Activated T-cell treated with anti-CD3 and anti-CD28 coated beads, Interleukin-2, amount 50 U/mL, for 4 hours (primary cell): Measurements from ENCODE around the gene LOXHD1. TPM values are rescaled to one million over a fixed set of nuclear protein-coding genes. Genes with fewer than 3 reads are reported as not detected.

Source experiments
- ATAC-seq, 2 donors: fragments of 200-7000 bp; cut with Tn5 transposase; one replicate each; pipeline ENCODE4 v1.10.0; 2021
- DNase-seq: peaks from one replicate; pipeline ENCODE4 v3.0.0-alpha.2; 2020
- H3K27me3 Mint-ChIP-seq: one replicate; pipeline ENCODE4 v1.8.0; 2021; ENCODE audit warnings: low read depth, mixed read lengths
- H3K36me3 Mint-ChIP-seq: one replicate; pipeline ENCODE4 v1.8.0; 2022; ENCODE audit warnings: mixed read lengths; ENCODE audit not compliant: insufficient read depth
- H3K4me1 Mint-ChIP-seq: one replicate; pipeline ENCODE4 v1.8.0; 2021; ENCODE audit warnings: low read depth, mixed read lengths
- H3K4me3 Mint-ChIP-seq: one replicate; pipeline ENCODE4 v1.8.0; 2021; ENCODE audit warnings: mild to moderate bottlenecking, moderate library complexity, mixed read lengths
- H3K9me3 Mint-ChIP-seq: one replicate; pipeline ENCODE4 v1.8.0; 2021; ENCODE audit warnings: mixed read lengths
- total RNA-seq, 3 donors: library from RNA; stranded (reverse); gene quantifications; one replicate each; pipeline ENCODE4 v1.2.1, GENCODE V29; 2021

Gene LOXHD1
- total RNA-seq, 3 donors from 2014 or later: not detected

DNA sequence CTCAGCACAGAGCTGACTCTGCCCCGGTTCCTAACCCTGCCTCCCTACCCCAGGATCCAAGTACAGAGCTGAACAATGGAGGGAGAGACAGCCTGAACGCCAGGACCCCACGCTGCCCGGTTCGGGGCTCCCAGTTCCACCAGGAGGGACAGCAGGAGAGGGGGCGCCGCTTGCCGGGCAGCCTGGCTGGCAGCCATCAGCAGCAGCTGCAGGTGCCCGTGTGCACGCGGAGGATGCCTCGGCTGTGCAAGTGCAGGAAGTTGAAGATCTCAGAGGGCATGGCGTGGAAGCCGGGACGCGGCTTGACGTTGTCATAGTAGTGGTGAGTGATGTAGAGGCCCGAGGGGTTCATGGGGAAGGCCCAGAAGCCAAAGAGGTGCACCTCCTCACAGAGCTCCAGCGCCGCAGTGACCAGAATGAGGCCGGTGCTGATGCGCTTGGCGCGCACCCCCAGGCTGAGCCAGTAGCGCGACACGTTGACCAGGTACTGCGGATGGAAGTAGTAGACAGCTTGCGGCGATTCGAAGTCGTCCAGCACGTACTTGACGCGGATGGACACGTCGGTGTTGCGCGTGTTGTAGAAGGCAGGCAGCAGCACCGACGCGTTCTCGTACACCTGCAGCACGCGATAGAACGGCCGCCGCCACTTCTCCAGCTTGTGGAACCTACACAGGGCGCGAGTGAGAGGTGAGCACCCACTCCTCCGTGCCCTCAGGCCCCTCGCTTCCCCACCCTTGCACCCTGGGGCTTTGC is 23.0 kb upstream of the LOXHD1 start:
- no peak for DNase-seq

DNA sequence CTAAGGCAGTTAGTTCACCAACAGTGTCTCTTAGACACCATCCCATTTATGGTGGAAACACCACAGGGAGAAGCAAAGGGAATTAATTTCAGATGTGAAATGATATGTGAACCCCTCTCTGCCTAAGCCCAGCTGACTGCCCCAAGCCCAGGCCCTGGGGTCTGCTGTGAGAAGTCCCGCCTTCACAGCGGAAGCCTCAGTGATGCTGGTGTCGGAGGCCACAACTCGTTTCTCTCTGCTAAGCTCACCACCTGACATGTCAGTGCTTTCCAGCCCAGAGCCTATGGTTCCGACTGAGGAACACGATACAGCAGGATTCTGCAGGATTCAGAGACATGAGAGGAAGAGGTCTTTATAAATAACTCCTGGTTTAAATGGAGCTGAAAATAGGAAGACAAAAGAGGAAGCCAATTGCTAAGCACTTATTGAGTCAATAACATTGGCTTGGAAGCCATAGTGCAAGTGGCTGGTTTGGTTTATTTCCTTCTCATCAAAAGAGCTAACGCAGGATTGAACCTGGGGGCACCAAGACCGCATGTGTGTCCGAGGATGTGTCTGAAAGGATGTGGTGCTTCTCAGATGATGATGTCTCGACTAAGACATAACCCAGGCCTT is 21.9 kb upstream of the LOXHD1 start:
- Mint-ChIP-seq H3K9me3 (peaks cover 3% of the 10 kb centered on the region), H3K27me3 (peaks cover 2% of the 10 kb centered on the region), H3K36me3 (no peaks in the 10 kb centered on the region), H3K4me3 (no peak overlapping the region), H3K4me1 (no peaks in the 10 kb centered on the region)
- ATAC-seq (no peak), DNase-seq (no peak)

More for the DNA sequence above, 23.0 kb upstream of the LOXHD1 start:
- Mint-ChIP-seq H3K4me3 (no peak overlapping the region), H3K4me1 (no peaks in the 10 kb centered on the region), H3K9me3 (peaks cover under 1% of the 10 kb centered on the region), H3K27me3 (peaks cover 2% of the 10 kb centered on the region), H3K36me3 (no peaks in the 10 kb centered on the region)
- no peak for ATAC-seq

DNA sequence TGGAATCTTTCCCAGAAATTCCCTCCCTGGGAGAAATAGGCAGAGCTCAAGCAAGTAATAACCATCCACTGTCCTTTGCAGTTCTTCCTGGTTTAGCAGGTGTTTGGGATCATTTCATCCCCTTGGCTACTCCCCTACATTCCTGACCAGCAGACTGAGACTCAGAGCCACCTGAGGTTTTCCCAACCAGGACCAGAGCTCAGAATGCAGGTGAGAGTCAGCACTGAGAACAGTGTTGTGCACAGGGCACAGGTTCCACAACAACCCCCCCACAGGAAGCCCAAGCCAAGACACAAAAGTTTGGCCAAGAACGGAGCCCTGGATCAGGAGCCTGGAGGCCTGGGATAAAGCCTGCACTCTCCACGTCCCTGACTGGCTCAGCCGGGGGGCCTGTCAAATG is 21.0 kb upstream of the LOXHD1 start:
- H3K4me3 Mint-ChIP-seq: no peak overlapping the region
- ATAC-seq (no peak), DNase-seq (no peak)
- H3K27me3 Mint-ChIP-seq: peaks cover 2% of the 10 kb centered on the region
- no peaks in the 10 kb centered on the region for H3K4me1 Mint-ChIP-seq
- H3K36me3 Mint-ChIP-seq: no peaks in the 10 kb centered on the region
- H3K9me3 Mint-ChIP-seq: peaks cover 3% of the 10 kb centered on the region

DNA sequence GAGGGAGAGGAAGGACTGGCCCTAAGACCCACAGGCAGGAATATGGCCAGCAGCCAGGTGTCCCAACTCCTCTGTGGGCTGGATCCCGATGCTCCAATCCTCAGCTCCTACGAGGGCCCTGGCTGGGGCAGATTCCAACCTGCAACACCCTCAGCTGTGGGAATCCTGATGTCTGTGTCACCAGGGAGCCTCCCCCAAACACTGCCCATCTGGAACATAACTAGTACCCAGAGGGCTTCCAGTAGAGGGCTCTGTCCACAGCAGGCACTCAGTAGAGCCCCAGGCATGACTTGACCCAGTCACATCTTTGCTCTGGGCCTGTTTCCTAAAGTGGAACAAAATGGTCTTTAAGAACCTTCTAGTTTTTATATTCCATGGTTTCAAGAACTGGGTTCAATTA is 20.6 kb upstream of the LOXHD1 start:
- Mint-ChIP-seq H3K4me3 (no peak overlapping the region), H3K9me3 (peaks cover 3% of the 10 kb centered on the region), H3K27me3 (peaks cover 2% of the 10 kb centered on the region), H3K4me1 (peaks cover 4% of the 10 kb centered on the region), H3K36me3 (no peaks in the 10 kb centered on the region)
- ATAC-seq: no peak
- DNase-seq: no peak

DNA sequence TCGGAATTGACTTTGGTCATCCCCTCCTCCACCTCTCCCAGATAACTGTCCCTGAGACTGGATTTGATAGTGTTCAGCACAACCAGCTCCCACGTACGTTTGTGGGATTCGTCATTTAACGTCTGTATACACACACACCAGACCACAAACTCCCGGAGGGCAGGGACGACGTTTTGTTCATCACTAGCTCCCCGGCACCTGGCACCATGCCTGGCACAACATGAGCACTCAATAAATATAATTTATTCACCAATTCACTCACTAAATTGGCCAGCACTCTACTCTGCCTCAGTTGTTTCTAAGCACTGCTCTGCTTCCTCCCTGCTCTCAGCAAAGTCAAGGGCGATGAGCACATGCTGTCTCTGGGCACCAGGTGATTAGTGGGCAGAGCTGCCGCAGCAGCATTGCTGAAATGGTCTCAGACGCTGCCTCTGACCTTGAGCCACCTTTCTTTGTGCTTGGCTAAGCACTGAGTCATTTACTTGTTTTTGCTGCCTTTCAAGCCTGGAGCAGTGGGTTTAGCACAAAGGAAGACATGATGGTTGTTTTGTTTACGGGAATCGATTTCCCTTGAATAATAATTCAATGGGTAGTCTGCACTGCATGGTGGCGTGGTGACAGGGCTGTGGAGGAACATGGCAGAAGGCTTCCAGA is 19.3 kb upstream of the LOXHD1 start:
- ATAC-seq (no peak), DNase-seq (no peak)
- Mint-ChIP-seq H3K4me1 (peaks cover 17% of the 10 kb centered on the region), H3K9me3 (peaks cover 3% of the 10 kb centered on the region), H3K4me3 (no peak overlapping the region), H3K36me3 (no peaks in the 10 kb centered on the region), H3K27me3 (peaks cover 2% of the 10 kb centered on the region)

DNA sequence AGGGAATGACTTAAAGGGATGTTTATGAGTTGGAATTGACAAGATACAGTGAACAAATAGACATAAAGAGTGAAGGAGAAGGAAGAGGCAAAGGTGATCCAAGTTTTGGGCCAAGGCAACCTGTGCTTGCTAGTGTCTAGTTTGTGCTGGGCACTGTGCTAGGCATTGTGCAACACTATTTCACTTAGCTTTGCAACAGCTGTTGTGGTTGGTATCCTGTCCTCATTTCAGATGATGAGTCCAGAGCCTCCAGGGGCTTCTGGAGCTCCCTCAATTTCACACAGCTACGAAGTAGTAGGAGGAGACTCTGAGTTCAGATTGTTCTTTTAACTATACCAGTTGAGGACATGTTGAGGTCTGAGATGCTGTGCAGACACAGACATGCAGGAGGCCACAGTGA is 18.1 kb upstream of the LOXHD1 start:
- Mint-ChIP-seq H3K27me3 (peaks cover 2% of the 10 kb centered on the region), H3K4me3 (no peak overlapping the region), H3K9me3 (peaks cover 3% of the 10 kb centered on the region), H3K4me1 (peaks cover 18% of the 10 kb centered on the region), H3K36me3 (no peaks in the 10 kb centered on the region)
- ATAC-seq (no peak), DNase-seq (no peak)

DNA sequence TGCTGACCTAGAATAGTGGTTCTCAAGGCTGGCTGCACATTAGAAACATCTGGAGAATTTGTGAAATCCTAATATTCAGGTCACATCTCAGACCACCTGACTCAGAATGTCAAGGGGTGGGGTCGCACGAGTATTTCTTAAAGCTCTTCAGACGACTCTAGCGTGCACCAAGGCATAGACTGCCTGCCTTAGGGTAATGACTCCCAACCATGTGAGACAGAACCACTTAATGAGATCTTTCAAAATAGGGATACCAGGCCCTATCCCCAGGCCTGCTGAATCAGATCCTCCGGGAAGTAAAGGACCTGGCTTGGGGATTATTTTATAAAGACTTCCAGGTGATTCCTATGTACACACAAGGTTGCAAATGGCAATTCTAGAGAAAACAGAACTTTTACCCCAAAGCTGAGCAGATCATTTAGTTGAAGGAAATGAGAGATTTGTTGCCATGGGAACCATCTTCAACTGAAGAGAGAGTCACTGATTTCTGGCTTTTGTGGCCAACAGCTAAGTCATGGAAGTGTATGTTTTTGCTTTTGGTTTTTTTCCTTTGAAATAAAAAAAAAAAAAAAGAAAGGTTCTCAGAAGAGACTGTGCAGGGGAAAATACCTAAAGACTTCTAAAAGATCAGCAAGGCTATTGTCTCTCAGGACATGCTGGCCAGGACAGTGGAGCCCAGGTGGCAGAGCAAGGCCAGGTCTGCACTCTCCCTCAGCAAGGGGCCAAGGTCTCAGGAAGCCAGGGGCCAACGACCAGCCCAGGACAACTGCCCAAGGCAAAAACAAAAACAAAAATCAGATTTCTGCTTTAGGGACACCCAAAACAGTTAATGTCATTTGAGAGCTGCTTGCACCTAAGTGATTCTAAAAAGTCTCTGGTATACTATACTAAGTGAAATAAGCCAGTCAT is 15.3 kb upstream of the LOXHD1 start:
- ATAC-seq (peak; percentile 35 to 57), DNase-seq (no peak)
- Mint-ChIP-seq H3K36me3 (no peaks in the 10 kb centered on the region), H3K27me3 (peaks cover 2% of the 10 kb centered on the region), H3K4me1 (peaks cover 18% of the 10 kb centered on the region), H3K4me3 (no peak overlapping the region), H3K9me3 (peaks cover 3% of the 10 kb centered on the region)

DNA sequence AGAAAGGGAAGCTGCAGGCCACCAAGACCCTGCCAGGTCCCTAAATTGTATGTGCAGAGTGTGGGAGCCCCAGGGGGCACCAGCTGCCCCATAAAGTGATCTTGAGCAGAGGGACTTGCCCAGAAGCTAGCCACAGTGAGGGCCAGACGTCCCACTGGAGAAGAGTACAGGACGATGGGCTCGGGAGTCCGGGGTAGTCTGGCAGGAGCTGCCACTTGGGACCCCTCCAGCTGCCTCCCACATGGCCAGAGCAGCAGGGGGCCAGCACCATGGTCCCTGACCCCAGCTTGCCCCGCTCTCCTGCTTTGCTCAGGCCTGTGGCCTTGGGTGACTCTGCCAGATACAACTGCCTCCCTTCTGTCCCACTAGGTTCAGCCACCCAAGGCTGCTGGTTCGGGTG is 11.7 kb upstream of the LOXHD1 start:
- DNase-seq (no peak), ATAC-seq (no peak)
- H3K36me3 Mint-ChIP-seq: no peaks in the 10 kb centered on the region
- H3K4me3 Mint-ChIP-seq: no peak overlapping the region
- peaks cover 18% of the 10 kb centered on the region for H3K4me1 Mint-ChIP-seq
- H3K9me3 Mint-ChIP-seq: no peaks in the 10 kb centered on the region
- H3K27me3 Mint-ChIP-seq: no peaks in the 10 kb centered on the region

DNA sequence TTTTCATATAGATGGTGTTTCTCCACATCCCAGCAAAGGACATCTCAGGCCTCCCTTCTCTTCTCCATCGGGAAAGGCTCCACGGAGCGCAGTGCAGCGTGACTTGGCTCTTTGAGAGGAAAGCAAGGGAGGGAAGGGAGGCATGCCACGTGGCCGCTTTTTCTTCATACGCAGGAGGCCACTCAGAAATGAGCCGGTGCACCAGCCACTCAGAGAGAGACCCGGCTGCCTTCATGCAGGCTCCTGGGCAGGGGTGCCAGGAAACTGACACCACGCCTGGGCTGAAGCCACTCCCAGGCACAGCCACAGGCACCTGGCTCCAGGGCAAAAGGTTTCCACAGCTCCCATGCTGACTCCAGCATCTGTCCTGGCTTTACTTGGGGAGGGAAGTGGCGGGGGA is 11.1 kb upstream of the LOXHD1 start:
- Mint-ChIP-seq H3K27me3 (no peaks in the 10 kb centered on the region), H3K36me3 (no peaks in the 10 kb centered on the region), H3K4me3 (no peak overlapping the region), H3K4me1 (peaks cover 18% of the 10 kb centered on the region), H3K9me3 (no peaks in the 10 kb centered on the region)
- DNase-seq (no peak), ATAC-seq (no peak)

DNA sequence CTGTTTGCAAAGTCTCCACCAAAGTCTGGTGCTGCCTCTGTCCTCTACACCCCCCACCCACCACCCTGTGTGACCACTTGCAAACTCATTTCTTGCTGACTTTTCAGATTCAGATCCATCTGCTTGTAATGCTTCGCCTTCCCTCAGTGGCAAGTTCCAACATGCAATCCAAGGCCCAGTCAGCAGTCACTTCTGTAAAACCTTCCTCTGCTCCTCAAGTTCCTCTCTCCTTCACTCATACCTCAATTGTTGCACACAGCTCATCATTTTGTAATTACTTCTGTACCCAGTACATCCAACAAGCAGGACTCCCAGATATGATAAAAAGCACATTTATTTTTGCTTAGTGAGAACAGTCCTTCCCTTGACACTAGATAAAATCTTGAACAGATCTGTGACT is 6.5 kb upstream of the LOXHD1 start:
- Mint-ChIP-seq H3K4me3 (no peak overlapping the region), H3K9me3 (no peaks in the 10 kb centered on the region), H3K4me1 (no peaks in the 10 kb centered on the region), H3K36me3 (no peaks in the 10 kb centered on the region), H3K27me3 (no peaks in the 10 kb centered on the region)
- DNase-seq (no peak), ATAC-seq (no peak)

DNA sequence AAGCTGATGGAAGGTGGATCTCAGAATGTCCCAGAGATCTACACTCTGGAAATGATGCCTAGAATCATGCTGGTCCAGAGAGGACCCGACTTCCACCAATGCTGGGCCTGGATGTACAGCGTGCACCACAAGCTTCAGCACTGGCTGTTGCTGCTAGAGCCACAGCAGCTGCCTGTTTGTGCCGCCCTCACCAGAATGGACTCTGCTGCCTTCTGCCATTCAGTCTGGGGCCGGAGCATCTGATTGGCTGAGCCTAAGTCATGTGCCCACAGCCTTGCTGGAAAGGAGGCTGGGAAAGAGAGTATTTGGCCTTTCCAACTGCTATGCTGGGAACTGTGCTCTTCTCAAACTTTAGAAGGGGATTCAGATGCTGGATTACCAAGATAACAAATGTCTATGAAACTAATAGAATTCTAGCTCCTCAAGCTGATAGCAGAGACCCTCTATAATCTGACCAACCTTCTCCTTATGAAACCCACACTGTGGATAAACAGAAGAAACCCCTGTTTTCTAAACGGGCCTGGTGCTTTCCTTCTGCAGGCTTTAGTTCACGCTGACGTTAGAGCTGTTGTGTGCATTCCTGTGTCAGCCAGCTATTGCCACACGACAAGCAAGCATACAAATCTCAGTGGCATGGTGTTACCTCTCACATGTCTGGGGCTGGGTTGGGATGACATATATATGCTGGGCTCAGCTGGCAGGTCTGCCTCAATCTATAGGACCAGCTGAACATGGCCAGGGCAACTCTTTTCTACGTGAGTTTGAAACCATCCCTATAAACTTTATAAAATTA is 4.1 kb upstream of the LOXHD1 start:
- Mint-ChIP-seq H3K27me3 (no peaks in the 10 kb centered on the region), H3K9me3 (no peaks in the 10 kb centered on the region), H3K36me3 (no peaks in the 10 kb centered on the region), H3K4me3 (no peak overlapping the region), H3K4me1 (no peaks in the 10 kb centered on the region)
- DNase-seq: no peak
- no peak for ATAC-seq

DNA sequence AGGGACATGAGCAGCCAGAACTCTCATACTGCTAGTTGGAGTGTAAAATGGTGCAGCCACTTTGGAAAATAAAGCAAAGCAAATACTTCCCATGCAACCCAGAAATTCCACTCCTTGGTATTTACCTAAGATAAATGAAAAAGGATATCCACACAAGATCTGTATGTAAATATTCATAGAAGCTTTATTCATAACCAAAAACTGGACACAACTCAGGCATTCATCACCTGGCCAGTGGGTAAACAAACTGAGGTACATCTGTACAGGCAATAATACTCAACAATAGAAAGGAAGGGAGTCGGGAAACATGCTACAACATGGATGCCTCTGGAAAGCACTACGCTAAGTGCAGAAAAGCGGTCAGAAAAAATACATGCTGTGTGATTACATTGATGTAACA is 2.5 kb upstream of the LOXHD1 start:
- Mint-ChIP-seq H3K4me1 (no peaks in the 10 kb centered on the region), H3K36me3 (no peaks in the 10 kb centered on the region), H3K9me3 (no peaks in the 10 kb centered on the region), H3K4me3 (no peak overlapping the region), H3K27me3 (no peaks in the 10 kb centered on the region)
- ATAC-seq (no peak), DNase-seq (no peak)

DNA sequence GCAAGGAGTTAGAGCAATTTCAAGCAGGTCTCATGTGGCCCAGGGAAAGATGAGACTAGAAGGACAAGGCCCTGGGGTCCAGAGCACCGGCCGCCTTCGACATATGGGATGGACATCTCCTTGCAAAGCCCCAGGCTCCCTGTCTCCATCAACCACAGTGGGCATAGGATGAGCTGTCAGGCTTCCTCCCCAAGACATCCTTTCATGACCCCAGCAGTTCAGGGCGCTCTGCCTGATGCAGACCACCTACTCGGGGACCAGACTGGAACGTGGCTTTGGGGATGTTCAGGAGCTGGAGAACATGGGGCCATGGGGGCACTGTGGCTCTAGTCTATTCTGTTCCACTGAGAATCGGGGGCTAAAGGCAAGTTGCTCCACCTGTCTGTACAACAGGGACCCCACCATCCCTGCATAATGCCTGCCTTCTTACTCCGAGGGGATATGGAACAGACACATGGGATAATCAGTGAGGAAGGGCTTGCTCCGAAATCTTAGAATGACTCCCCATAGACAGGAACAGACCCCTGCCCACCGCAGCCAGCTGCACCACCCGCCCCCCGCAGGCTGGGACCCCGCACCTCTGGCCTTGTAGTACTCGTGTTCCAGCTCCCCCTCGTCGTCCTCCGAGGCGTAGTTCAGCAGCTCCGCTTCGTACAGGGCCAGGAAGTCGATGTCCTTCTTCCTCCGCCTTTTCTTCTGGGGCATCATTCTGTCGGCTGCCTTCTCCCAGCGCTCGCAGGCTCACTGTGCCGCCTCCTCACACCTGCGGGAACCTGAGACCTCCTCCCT is 500 bp downstream of the LOXHD1 start:
- no peaks in the 10 kb centered on the region for H3K36me3 Mint-ChIP-seq
- H3K4me3 Mint-ChIP-seq: no peak overlapping the region
- H3K27me3 Mint-ChIP-seq: no peaks in the 10 kb centered on the region
- DNase-seq (no peak), ATAC-seq (no peak)
- H3K4me1 Mint-ChIP-seq: no peaks in the 10 kb centered on the region
- no peaks in the 10 kb centered on the region for H3K9me3 Mint-ChIP-seq
